Transverse colon (tissue), 3 donors: ENCODE measurements around the gene PHACTR3.

Experiments
- CTCF ChIP-seq, 5 experiments: fragments of 200-600 bp in 3 of 5; fragments of 450-650 bp in 2 of 5; sonication (generic) in 3 of 5; IDR thresholded peaks; 1 replicate in 2 of 5; 2 replicates in 3 of 5; pipeline ENCODE4 v1.5.1; 2016 to 2017; ENCODE audit warnings: antibody characterized with exemption in 5 of 5, inconsistent platforms in 3 of 5, mild to moderate bottlenecking in 2 of 5, moderate library complexity in 1 of 5
- EP300 ChIP-seq: sonication (generic); formaldehyde crosslinking; IDR thresholded peaks from one replicate; pipeline ENCODE4 v1.6.1; 2017; ENCODE audit warnings: antibody characterized with exemption, low read depth
- POLR2A ChIP-seq: fragments of 450-650 bp; IDR thresholded peaks from one replicate; pipeline ENCODE4 v1.6.1; 2016; ENCODE audit warnings: antibody characterized with exemption, mild to moderate bottlenecking, moderate library complexity

GRCh38 chr20:59668926-59669850 lies 64.8 kb downstream of the PHACTR3 start:
- TF ChIP-seq EP300, result no peak
- TF ChIP-seq CTCF (IDR thresholded peaks at IDR 0.05), result no peak
- no peak for TF ChIP-seq POLR2A
